Fibroblast of upper back skin (primary cell): ENCODE measurements around the gene TRAPPC10.
A peak's percentile ranks its signal among the peaks of the same experiment; 100 is the strongest.

Source experiments
- DNase-seq: peaks from one replicate; pipeline ENCODE4 v3.0.0-alpha.2; 2013

The TRAPPC10 gene

DNA sequence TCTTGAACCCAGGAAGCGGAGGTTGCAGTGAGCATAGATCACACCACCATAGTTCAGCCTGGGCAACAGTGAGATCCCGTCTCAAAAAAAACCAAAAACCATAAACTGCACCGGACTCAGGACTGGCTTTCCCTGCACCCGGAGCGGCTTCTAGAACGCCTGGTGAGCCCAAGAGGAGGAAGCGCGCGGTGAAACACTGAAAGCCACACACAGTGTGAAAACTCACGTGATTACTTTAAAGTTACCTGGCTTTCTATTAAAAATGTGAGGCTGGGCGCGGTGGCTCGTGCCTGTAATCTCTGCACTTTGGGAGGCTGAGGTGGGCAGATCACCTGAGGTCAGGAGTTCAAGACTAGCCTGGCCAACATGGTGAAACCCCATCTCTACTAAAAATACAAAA lies 7.0 kb upstream of the TRAPPC10 start:
- DNase-seq = no peak

DNA sequence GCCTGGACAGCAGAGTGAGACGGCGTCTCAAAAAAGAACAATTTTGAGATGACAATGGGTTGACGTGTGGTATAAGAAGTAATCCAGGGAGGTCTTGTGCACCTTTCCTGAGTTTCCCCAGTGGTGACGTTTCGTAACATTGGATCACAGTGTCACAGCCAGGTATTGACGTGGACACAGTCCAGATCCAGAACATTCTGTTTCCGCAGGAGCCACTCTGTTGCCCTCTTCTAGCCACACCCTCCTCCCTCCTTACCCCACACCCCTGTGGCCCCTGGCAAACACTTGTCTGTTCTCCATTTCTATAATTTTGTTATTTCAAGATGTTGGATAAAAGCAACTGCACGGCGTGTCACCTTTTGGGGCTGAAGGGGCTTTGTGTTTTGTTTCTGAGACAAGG lies 6.5 kb upstream of the TRAPPC10 start:
- no peak for DNase-seq

DNA sequence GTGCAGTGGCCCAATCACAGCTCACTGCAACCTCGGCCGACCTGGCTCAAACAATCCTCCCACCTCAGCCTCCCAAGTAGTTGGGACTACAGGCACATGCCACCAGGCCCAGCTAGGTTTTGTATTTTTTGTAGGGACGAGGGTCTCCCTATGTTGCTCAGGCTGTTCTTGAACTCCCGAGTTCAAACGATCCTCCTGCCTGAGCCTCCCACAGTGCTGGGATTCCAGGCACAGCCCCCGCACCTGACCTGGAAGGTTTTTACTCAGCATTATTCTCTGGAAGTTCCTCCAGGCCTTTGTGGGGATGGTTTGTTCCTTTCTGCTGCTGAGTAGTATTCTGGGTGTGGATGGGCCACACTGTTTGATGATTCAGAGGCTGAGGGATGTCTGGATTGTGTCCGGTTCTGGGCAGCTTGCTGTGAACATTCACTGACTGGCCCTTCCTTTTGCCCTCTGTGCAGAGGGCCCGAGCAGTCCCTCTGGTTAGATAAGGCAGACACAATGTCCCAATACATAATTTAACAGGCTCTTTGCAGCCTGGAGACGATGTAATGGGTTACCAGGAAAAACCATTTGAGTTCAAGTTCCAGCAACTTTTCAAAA lies 6.0 kb upstream of the TRAPPC10 start:
- DNase-seq = peak; percentile 90

DNA sequence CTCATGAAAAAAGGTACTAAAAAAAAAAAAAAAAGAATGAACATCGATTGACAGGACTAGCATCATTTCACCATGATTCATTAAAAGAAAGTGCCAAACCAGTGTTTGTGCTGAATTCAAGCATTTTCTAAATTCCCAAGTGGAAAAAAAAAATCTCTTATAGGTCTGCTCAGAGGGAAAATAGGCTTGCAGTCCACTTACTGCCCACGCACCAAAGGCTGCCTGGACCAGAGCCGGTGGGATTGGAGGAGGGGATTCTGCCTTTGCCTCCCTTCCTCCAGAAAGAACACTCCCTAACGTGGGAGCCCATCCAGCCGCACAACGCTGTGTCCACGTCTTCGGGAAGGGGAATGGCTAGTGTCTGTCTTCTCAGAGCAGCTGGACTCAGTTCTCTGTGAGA lies 5.5 kb upstream of the TRAPPC10 start:
- DNase-seq = peak; percentile 80

DNA sequence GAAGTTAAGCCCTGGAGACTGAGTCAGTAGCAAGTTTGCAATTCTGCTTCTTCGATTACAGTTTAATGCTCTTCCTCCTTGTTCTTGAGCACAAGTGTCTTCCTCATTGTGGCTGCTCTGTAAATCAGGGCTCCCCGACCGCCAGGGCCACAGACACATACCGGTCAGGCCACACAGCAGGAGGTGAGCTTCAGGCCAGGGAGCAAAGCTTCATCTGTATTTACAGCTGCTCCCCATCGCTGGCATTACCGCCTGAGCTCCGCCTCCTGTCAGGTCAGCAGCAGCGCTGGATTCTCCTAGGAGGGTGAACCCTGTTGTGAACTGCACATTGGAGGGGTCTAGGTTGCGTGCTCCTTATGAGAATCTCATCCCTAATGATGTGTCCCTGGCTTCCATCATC lies 1.7 kb upstream of the TRAPPC10 start:
- no peak for DNase-seq

DNA sequence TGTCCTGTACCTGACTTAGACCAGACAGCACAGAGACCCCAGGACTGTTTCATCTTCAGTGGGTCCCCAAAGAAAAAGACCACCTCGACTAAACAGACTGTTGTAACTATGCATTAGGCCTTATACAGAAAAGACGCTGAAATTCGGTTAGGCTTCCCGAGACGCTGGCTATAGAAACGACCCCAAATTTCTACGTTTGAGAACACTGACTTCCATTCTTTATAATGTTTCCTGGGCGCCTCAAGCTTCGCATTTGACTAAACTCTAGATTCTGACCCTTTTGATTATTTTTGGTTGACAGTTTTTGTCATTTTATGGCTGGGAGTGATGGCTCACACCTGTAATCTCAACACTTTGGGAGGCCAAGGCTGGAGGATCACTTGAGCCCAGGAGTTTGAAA lies 986 bp upstream of the TRAPPC10 start:
- no peak for DNase-seq

DNA sequence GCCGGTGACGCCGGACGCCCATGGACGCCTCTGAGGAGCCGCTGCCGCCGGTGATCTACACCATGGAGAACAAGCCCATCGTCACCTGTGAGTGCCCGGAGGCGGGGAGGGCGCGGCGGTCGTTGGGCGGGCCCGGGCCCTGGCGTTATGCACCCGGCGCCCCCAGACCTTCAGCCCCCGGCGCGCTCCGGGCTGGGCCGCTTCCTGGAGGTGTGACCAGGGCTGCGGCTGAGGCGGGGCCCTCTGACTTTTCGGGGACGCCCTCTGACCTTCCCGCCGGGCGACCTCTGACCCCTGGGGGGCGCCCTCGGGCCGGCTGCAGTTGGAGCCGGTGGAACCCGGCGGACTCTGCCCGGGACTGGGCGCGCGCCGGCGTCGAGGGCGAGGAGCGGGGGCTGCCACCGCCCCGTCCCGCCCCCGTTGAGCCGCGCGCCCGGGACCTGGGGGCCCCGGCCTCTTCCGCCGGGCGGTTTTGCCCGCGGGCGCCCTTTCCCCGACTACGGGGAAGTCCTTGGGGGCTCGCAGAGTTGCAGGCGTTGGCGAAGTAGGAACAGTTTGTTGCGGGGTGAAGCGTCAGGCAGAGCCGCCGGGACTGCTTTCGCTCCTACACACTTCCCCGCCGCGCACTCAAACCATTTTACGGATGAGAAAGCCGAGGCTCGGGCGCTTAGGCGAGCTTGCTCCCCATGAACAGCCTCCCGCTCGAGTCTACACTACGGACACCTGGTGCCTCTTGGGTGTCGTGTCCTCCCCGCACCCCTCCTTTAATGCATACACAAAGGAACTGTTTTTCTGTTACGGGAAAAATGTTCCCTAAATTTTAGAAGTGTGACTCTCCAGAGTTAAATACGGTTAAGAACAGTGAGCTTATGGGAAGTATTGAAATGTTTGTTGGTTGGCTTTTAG lies 618 bp downstream of the TRAPPC10 start:
- DNase-seq = no peak

DNA sequence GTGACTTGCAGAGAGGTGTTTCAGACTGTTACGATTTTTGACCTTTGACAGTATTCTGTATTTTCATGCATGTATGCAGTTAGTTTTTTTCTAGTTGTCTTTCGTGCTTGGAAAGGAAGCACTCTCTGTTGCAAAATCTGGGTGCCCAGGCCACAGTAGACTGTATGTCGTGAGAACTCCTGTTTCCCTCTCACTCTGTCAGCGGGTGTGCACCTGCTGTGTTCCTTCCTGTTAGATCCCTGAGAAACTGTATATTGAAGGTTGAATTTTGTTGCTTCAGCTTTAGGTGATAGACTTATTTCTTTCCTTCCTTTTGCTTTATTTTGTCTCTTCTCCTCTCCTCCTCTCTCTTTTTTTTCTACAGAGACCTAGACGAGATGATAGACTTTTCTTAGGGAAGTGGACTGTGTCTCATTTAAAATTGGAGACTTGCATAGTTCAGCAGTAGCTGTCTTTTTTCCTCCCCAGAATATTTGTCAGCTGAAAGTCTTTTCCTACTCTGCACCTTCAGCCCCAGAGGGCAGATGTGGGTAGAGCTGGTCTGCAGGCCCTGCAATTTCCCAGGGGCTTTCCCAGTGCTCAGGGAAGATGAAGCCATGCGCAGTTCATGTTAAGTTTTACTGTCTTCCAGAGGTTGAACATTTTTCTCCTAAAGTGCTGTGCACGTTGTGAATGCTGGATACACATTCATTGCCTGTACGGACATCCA lies 1.4 kb downstream of the TRAPPC10 start:
- DNase-seq = no peak

DNA sequence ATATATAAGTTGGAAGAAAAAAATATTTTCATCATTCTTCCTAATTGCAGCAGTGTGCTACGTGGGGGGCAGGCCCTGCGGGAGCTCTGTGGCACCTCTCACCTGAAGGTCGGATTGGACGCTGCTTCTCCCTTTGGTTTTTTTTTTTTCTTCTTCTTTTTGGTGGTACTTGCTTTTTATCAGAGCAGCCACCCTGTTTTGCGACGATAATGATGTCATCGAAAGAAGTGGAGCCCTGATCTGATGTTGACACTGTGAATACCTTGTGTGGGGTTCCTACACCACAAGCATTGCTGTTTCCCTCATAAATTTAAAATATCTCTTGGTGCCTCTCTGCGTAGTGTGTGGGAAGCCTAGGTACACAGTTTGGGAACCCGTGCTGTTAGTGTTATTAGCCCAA lies 5.5 kb downstream of the TRAPPC10 start:
- DNase-seq = no peak

DNA sequence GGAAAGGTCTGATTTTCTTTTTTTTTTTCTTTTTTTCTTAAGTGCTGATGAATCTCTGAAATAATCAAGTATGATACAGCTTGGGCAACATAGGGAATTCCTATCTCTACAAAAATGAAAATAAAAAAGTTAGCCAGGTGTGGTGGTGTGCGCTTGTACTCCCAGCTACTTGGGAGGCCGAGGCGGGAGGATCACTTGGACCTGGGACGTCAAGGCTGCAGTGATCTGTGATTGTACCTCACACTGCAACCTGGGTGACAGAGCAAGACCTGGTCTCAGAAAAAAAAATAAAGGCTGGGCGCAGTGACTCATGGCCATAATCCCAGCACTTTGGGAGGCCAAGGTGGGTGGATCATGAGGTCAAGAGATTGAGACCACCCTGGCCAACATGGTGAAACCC lies 6.0 kb downstream of the TRAPPC10 start:
- no peak for DNase-seq

DNA sequence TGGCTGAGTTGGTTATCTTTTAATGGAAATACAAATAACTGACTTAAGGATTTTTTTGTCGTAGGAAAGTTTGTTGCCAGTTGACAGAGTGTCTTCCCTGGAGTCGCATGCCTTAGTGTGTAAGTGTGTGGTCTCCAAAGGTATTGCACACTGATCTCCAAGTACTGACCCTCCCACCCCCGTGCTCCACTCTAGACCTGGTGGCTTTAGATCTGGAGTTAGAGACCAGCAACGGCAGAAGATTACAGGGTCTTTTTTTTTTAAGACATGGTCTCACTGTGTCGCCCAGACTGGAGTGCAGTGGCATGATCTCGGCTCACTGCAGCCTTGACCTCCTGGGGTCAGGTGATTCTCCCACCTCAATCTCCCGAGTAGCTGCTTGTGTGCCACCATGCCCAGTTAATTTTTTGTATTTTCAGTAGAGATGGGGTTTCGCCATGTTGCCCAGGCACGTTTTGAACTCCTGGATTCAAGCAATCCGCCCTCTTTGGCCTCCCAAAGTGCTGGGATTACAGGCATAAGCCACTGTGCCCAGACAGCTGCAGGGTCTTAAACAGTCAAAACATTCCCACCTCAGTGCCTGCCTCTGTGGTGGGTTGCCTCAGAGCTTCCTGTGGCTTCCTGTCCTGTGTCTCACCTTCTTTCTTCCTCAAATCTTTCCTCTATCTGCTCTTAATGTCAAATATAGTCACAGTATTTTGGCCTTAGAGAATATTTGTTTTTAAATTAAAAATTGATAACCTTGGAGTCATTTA lies 6.9 kb downstream of the TRAPPC10 start:
- no peak for DNase-seq

DNA sequence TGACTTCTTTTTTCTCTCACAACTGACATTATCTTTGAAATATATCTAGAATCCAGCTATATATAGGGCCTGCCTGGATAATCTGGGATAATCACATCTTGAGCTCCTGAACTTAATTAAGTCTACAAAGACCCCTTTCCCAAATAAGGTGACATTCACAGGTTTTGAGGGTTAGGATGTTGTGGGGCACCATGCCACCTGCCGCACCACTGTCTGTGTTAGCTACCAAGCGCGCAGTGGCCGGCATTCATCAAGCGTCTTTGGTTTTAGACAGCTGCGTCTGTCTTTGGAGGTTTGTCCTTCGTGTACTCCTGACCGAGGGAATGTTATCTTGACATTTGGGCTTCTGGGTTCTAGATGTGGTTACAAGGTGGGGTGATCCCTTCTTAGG lies 7.5 kb downstream of the TRAPPC10 start:
- DNase-seq = no peak

DNA sequence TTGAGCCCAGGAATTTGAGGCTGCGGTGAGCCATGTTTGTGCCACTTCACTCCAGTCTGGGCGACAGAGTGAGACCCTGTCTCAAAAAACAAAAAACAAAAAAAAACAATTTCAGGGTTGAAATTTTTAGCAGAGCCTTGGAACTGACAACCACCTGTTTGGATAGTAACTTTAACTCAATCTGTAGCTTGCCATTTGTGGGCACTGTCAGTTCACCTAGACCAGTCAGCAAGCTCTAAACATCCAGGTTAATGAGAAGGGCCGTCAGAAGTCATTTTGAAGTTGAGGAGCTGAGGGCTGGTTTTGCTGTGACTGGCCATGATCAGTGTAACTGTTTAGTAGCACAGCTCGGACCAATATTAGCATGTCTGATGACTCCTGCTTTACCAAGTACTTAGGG lies 8.4 kb downstream of the TRAPPC10 start:
- DNase-seq = no peak

DNA sequence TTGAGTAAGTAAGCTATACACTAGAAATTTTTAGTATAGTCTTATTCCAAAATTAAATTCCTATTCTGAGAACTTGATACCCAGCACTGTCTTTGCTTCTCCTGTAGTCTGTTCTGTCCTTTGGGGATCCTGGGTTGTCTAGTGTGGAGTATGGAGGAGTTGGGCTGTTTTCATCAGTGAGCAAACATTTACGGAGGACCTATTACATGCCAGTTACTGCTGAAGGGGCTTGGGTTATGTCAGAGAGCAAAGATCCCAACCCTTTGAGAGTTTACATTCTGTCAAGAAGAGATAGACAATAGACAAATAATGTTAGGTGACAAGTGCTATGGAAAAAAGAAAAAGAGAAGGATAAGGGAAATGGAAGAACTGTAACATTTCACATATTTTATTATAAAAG lies 9.0 kb downstream of the TRAPPC10 start:
- no peak for DNase-seq

DNA sequence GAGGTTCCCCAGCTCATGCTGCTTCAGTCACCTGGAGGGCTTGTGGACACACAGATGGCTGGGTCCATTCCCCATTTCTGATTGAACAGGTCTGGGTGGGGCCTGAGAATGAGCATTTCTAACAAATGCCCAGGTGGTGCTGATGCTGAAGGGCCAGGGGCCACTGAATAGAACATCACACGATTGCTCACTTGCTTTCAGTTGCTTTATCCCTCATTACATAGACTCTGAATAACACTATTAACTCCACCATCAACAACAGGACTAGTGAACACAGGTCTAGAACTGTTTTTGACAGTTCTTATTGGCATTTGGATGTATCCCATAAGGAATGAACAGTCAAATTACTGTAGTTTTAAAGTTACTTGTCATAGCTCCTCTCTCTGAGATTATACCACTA lies 12.1 kb downstream of the TRAPPC10 start:
- DNase-seq = no peak

DNA sequence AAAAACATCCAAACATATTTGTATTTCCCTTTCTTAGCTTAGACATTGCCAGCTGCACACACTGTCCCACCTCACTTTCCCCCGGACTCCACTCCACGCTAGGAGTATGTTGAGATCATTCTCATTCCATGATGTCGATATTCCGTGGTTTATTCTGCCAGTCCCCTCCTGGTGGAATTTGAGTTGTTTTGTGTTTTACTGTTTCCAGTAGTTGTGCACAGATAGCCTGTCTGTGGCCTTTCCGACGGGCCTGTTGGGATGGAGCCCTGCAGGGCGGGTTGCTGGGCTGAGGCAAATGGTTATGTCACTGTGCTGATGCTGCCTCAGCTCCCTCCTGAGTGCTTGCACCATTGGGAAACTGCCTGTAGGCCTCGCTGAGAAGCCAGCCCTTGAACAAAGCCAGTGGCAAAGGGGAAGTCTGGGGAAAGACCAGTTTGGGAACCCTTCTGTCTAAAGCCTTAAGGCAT lies 12.8 kb downstream of the TRAPPC10 start:
- peak; percentile 53 for DNase-seq

DNA sequence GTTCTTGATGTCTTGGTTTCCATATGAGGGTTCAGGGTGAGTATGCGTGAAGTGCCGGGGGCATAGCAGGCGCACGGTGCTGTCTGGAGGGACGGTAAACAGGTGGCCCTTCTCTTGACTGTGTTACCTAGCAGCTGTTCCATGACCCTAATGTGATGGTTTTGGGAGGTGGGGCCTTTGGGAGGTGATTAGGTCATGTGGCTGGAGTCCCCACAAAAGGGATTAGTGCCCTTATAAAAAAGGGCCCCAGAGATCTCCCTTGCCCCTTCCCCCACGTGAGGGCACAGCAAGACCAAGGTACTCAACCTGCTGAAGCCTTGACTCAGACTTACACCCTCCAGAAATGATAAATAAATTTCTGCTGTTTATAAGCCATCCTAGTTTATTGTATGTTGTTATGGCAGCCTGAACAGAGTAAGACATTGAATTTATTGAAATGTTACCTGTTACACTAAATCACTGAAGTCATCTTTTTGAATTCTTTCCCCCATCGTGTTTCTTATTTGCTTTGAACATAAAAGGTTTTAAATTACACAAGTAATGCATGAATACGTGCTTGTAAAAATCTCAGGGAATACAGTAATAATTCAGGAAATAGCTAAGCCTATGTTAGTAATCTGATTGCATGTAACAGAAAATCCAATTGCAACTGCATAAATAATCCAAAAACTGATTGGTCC lies 15.6 kb downstream of the TRAPPC10 start:
- DNase-seq = no peak

DNA sequence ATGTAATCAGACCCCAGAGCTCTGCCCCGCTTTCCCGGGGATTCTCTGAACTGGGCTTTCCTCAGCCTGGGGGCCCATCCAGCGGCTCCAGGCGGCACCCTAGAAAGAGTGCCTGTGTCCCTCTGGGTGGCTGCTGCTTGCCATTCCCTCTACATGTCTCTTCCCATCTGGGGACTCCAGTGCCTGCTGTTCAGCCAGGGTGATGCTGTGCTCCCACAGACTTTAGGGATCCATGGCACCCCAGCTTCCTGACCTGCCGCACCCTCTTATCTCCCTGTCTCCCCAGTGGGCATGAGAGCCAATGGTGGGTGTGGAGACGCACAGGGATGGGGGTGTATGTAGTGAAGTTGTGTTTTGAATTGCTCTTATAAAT lies 16.2 kb downstream of the TRAPPC10 start:
- DNase-seq = no peak

DNA sequence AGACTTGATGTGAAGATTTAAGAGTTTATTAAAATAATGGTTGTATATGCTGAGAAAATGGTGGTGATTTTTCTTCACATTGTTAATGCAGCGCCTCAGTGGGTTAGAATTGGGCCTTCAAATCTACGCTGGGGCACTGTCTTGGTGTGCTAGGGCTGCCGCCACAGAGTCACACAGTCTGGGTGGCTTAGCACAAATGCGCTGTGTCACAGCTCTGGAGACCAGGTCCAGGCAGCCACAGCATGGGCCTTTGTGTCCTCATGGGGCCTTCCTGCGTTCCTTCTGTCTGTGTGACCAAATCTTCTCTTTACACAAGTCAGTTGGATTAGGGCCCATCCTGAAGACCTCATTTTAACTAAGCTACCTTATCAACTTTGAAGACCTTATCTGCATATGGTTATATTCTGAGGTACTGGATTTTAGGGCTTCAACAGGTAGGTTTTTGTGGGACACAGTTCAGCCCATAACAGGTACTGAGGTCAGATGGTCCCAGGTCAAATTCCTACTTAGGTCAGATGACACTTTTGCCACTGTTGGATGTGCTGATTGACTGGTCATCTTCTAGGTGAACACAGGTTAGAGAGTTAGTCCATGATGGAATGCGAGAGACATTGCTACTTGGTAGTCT lies 17.5 kb downstream of the TRAPPC10 start:
- no peak for DNase-seq

DNA sequence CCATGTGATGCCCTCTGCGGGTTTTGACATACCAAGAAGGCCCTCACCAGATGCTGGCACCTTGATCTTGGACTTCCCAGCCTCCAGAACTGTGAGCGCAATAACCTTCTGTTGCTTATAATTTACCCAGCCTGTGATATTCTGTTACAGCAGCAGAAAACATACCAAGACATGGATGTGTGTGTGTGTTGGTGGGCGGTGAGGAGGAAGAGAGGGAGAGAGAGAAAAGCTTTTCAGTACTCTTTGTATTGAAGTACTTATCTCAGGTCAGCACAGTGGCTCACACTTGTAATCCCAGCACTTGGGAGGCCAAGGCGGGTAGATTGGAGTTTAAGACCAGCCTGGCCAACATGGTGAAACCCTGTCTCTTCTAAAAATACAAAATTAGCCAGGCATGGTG lies 23.1 kb downstream of the TRAPPC10 start:
- no peak for DNase-seq

DNA sequence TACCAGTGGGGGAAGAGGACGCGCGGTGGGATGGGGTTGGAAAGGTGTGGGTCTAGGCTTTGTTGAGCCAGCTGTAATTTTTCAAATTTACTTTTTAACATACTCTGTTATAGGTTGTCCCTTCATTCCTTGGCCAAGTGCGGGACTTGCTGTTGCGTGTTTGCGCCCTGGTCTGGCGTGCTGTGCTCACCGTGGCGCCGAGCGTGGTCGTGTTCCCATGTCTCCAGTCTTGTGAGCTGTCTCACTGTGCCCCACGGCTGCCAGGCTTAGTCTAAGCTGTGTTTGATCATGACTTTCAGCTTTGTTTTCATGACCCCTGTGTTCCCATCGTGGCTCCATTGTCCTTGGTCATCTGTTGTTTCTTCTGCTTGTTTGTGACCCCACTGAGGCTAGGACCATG lies 26.0 kb downstream of the TRAPPC10 start:
- DNase-seq = no peak

DNA sequence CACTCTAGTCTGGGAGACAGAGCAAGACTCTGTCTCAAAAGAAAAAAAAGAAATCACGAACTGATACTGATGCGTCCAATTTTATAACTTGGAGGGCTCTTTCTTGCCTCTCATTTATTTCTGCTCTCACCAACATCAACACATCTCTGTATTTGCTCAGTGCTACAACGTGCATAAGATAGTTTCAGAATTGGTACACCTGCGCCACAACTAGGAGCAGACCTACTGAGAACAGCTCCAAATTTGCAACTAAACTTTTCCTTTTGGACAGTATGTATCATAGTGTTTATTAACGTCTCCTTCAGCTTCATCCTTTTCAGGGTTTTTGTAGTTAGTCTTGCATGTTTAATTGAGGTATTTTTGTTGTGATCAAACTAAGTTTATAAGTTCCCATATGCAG lies 27.7 kb downstream of the TRAPPC10 start:
- DNase-seq = no peak
